IPS DF 4.7 (cell line): ENCODE data around the gene S1PR4.

Source experiments
- DNase-seq: peaks from one replicate; pipeline ENCODE4 v3.0.0-alpha.2; 2013; ENCODE audit warnings: low spot score; ENCODE audit errors: extremely low read depth

S1PR4 gene

GRCh38 chr19:3178377-3178972 is at the start of gene S1PR4:
TSS of gene S1PR4 (plus strand) at chr19:3178769. CDS start at chr19:3178793, 24 bp downstream.
- DNase-seq = no peak

- no peak for DNase-seq
Observed at GRCh38 chr19:3129112-3129511, 49.5 kb upstream of the S1PR4 start.

GRCh38 chr19:3131168-3131567 is 47.4 kb upstream of the S1PR4 start:
- no peak for DNase-seq

GRCh38 chr19:3132971-3133792 is 45.4 kb upstream of the S1PR4 start:
- DNase-seq = no peak

- DNase-seq = no peak
Observed at GRCh38 chr19:3133793-3134116, 44.8 kb upstream of the S1PR4 start.

GRCh38 chr19:3135961-3136683 is 42.4 kb upstream of the S1PR4 start, which contains the start of gene GNA15:
TSS of gene GNA15 (plus strand) at chr19:3136033. CDS start at chr19:3136451, 418 bp downstream.
- DNase-seq = no peak

GRCh38 chr19:3136684-3137055 is 41.9 kb upstream of the S1PR4 start:
- no peak for DNase-seq

GRCh38 chr19:3137119-3137518 is 41.5 kb upstream of the S1PR4 start:
- no peak for DNase-seq

GRCh38 chr19:3138268-3138667 is 40.3 kb upstream of the S1PR4 start:
- DNase-seq = no peak

- DNase-seq = no peak
Observed at GRCh38 chr19:3140667-3141038, 37.9 kb upstream of the S1PR4 start.

GRCh38 chr19:3142292-3142670 is 36.3 kb upstream of the S1PR4 start:
- no peak for DNase-seq

- DNase-seq = no peak
Observed at GRCh38 chr19:3142781-3143337, 35.7 kb upstream of the S1PR4 start.

- DNase-seq = no peak
Observed at GRCh38 chr19:3145909-3146676, 32.5 kb upstream of the S1PR4 start.

- DNase-seq = no peak
Observed at GRCh38 chr19:3146677-3147100, 31.9 kb upstream of the S1PR4 start.

GRCh38 chr19:3148503-3148902 is 30.1 kb upstream of the S1PR4 start:
- DNase-seq = no peak

GRCh38 chr19:3149089-3149488 is 29.5 kb upstream of the S1PR4 start:
- DNase-seq = no peak

- no peak for DNase-seq
Observed at GRCh38 chr19:3149526-3150505, 28.8 kb upstream of the S1PR4 start.

GRCh38 chr19:3150739-3151329 is 27.7 kb upstream of the S1PR4 start:
- no peak for DNase-seq

GRCh38 chr19:3151563-3152418 is 26.8 kb upstream of the S1PR4 start:
- no peak for DNase-seq
